NCI-H187 treated with DMSO at 0.1 percent for 48 hours (cell line): ENCODE data around the gene SLC44A5.
"Not testable (repeated sequence)": the region's sequence is repeated elsewhere in the genome, so short reads cannot be mapped to it uniquely, and the experiment has no call there.

Experiments
- DNase-seq: peaks from one replicate; lab custom pipeline; 2025; lab: John Stamatoyannopoulos, UW

Gene SLC44A5

DNA sequence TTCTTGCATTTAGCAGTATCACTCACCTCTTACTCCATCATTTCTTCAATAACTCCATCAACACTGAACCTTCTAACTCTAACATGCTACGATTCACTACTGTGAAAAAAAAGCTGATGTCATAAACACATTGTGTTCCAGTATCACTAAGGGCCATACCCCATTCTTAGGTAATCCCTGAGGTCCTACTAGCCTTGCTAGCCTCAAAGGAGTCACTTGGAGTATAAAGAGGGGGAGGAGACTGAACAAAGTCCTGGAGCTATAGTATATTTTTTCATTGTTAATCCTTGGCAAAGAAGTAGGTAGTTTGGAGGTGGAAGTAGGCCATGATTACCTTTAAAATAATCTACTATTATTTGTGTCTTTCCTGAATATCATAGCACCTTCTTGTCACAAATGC lies at the start of gene SLC44A5:
Gene SLC44A5 (minus strand): TSS at position 101 of the 400 bp plus-strand sequence. CDS start 69,667 bp downstream, outside the sequence.
- no peak for DNase-seq

DNA sequence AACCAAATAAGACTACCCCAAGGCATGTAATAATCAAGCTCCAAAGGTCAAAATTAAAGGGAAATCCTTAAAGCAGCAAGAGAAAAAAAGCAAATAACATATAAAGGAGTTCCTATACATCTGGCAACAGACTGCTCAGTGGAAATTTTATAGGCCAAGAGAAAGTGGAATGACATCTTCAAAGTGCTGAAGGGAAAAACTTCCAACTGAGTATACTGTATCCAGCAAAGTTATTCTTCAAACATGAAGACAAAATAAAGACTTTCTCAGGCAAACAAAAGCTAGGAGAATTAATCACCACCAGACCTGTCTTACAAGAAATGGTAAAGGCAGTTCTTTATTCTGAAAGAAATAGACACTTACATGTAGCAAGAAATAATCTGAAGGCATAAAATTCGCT lies 45.0 kb upstream of the SLC44A5 start:
- no peak for DNase-seq

DNA sequence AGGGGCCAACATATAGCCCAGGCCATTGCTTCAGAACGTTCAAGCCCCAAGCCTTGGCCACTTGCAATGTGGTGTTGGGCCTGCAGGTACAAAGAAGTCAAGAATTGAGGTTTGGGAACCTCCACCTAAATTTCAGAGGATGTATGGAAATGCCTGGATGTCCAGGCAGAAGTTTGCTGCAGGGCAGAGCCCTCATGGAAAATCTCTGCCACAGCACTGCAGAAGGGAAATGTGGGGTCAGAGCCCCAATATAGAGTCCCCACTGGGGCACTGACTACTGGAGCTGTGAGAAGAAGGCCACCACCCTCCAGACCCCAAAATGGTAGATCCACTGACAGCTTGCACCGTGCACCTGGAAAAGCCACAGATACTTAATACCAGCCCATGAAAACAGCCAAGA lies 36.3 kb upstream of the SLC44A5 start:
- DNase-seq: not testable (repeated sequence)

DNA sequence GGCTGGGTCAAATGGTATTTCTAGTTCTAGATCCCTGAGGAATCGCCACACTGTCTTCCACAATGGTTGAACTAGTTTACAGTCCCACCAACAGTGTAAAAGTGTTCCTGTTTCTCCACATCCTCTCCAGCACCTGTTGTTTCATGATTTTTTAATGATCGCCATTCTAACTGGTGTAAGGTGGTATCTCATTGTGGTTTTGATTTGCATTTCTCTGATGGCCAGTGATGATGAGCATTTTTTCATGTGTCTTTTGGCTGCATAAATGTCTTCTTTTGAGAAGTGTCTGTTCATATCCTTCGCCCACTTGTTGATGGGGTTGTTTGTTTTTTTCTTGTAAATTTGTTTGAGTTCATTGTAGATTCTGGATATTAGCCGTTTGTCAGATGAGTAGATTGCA lies 34.2 kb upstream of the SLC44A5 start:
- not testable (repeated sequence) for DNase-seq

DNA sequence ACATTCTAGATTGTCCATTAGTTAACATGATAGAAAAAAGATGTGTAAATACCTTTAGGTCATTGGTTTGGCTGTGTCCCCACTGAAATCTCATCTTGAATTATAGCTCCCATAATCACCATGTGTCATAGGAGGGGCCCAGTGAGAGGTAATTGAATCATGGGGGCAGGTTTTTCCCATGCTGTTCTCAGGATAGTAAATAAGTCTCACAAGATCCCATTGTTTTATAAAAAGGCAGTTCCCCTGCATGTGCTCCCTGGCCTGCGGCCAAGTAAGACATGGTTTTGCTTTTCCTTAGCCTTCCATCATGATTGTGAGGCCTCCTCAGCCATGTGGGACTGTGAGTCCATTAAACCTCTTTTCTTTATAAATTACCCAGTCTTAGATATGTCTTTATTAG lies 32.5 kb upstream of the SLC44A5 start:
- DNase-seq: no peak

DNA sequence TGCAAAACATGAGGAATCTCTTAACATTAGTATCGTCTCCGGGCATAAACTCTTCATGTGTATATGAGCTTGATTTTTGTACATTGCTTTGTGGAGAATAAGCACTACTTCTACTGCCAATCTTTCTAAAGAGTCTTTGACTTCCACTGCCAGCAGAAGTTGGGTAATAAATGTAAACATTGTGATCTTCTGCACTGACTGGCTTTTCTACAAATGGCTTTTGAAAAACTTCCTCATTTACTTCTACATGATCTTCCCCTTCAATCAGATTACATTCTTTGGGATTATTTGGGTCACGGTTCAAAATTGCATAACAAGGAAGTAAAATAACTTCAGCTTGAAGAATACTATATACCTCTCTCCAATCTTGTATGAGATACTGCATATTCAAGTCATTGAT lies 30.4 kb upstream of the SLC44A5 start:
- no peak for DNase-seq

DNA sequence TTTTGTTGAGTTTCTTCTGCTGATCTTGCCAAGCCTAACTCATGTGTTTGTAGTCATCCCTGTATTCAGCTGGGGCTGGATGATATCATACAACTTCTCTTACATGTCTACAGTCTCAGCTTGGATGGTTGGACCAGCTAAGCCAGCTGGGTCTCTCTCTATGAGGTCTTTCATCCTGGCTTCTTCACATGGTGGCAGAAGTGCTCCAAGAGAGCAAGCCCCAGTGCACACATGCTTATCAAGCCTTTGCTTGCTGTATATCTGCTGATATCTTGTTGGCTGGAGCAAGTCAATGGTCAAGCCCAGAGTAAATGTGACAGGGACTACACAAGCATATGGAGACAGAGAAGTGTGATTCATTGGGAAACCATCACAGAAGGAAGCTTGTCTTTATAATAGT lies 29.2 kb upstream of the SLC44A5 start:
- DNase-seq: no peak

DNA sequence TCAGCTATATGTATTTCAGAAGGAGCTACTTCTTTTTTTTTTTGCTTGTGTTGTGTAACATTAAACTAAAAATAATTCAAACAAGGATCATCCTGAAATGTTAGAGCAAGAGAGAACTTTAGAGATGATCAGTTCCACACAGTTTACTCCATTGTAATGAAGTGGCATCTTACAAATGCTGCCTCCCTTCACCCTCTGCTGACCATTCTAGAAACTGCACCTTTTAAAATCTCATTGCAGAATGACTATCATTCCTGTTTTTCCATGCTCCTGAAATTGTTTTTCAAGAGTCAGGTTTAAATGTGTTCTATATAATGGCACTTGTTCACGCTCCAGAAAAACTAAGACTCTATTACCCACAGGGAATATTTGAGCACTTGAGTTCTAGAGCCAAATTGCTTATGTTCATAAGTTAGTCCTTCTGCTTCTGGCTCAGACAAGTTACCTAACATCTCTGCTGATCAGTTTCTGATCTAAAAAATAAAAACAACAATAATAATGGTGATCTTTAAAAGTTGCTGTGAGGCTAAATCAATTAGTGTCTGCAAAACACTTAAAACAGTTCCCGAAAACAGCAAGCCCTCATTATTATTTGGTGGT lies 21.5 kb upstream of the SLC44A5 start:
- DNase-seq: no peak

DNA sequence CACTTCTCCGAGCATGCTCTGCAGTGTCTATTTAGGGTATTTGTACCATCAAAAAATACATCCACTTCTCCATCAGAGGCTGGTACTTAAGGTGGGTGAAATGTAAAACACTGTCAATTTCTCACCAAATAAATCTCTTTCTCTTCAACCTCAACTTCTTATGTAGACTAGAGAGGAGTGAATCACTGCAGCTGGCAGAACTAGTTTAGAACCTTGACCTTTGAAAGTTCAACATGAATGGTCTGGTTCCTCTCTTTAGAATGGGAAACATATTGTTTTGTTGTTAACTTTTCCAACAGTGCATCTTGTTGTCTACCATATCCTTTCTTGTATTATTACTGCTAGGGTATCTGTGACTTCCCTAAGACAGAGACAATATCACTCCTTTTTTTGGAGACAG lies 20.1 kb upstream of the SLC44A5 start:
- no peak for DNase-seq

DNA sequence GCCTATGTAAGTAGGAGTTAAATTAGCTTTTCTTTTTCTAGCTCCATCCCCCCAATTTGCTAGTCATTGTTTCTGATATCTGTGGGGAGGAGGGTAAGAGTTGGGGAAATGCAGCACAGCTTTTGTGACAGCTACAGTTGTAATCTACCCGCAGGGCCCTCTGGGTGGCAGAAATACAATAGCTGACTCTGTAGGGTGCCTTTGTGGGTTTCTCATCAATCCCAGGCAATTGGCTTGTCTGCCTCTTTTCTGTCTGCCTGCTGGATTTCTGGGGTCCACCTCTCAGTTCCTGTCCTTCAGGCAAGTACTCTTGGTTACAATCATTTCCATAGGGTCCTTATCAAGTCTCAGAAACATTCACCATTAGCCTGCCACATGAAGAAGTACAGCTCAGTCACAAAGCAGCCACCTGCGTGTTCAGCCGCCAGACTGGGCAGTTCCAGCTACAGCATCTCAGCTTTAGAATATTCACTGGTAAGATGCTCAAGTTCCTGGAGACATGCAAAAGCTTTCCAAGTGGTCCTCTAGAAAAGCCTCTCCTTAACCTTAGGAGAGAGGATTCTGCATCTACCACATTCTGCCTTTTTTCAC lies 19.2 kb upstream of the SLC44A5 start:
- no peak for DNase-seq

DNA sequence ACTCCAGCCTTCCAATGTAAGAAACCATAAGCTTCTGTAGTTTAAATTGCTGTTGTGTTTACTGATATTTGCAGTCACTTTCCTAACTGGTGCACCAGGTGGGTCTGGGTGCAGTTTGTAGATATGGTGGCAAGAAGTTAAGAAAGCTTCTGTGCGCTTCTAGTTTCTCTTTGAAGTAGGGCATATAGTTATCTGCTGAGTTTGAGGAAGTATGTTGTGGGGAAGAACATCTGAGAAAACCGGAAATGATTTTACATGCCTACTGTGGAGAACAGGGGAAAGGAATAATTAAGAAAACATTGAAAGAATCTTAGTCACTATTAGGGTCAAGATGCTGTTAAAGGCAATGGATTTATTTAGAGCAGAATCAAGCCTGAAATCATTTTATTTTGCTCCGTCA lies 14.9 kb upstream of the SLC44A5 start:
- DNase-seq: no peak

DNA sequence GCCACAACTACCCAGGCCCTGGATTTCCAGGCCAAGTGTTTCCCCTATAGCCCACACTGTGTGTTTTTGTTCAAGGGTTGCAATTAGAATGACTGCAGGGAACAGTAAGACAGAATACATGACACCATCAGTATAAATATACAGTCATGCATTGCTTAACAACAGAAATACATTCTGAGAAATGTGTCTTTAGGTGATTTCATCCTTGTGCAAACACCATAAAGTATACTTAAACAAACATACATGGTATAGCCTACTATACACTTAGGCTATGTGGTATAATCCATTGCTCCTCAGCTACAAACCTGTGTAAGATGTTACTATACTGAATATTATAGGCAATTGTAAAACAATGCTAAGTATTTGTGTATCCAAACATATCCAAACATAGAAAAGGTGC lies 7.5 kb upstream of the SLC44A5 start:
- no peak for DNase-seq

DNA sequence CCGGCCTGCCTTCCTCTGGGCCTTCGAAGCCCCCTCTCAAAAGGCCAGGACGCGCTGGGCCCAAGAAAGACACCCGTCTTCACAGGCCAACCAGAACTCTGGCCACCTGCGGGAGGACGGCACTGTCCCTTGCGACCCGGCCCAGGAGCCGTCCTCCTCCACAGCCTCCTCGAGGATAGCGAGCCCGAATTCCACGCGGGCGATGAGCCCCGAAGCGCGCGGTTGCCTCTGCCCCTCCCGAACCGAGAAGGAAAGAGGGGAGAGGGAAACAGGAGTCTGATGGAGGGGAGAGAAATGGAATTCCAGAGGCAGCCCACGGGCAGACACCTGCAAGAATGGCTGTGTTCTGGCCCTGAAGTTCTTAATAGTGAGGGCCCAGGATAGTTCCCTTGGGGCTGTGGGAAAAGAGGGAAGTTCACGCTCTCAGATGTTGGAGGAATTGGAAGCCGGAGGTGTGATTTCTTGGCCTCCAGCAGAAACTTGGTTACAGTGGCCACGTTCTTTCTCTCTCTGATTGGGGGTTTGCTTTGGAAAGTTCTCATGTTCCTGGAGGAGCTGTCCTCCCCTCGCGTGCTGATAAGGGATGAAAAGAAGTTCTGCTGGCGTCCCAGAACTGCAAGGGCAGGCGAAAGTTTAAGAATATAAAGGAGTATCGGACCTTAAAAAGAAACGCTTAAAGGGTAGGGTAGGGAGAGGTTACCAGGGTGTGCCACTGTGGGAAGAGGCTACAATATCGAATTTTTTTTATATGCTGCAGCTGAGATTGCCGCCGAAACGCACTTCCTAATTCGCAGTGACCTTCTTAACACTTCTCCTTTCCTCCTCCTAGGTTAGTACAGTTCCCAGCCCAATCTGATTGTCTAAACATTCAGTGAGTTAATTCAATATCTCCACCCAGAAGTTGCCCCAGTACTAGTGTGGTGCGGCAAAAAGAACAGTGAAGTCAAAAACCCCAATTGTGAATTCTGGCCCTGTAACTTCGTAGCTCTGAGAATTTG lies 5.8 kb upstream of the SLC44A5 start:
- DNase-seq: no peak

DNA sequence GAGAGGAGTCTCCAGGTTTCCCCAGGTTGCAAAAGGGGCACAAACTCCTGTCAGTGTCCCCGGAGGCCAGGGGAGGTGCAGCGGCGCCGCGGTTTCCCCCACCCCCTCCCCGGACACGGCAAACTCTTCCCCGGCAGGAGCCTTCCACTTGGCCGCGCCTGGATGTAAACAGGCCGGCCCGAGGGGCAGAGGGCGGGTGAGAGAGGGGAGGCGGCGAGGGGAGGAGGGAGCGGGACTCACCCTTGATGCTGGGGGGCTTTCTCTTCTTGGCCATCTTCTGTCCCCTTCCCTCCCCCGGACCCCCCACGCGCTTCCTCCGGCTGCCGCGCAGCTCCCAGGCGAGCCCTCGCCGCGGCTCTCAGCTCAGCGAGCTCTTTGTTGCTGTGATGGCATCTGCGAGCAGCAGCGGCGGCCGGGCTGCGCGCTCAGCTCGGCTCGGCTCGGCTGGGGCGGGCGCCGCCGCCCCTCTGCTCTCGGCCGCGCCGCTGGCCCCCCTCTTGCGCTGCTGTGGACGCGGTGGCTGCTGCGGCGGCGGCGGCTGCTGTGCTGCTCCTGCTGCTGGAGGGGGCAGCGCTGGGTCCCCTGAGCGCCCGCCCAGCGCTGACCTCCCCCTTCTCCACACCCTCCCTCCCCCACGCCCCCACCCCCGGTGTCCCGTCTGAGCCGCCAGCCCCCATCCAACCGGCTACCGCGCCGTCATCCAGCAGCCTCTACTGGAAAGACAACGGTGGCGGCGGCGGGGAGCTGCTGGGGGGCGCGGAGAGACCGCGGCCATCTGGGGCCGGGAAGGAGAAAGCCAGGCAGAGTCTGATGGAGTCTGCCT lies 4.9 kb upstream of the SLC44A5 start:
- no peak for DNase-seq

DNA sequence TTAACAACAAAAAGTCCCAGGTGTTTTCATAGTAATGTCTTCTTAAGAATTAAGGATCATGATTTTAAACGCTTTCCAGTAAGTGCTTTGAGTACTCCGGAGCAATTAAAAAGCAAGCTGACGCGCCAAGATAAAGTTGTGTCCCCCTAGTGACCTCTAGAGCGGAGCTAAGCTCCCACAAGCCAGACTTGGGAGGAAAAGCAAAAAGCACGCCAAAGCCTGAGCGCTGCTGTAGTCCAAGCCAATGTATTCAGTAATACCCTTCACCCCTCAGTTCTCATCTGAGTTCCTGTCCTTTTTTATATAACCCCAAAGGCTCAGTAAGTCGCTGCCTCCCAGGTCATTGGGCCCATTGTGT lies 3.5 kb upstream of the SLC44A5 start:
- DNase-seq: no peak

DNA sequence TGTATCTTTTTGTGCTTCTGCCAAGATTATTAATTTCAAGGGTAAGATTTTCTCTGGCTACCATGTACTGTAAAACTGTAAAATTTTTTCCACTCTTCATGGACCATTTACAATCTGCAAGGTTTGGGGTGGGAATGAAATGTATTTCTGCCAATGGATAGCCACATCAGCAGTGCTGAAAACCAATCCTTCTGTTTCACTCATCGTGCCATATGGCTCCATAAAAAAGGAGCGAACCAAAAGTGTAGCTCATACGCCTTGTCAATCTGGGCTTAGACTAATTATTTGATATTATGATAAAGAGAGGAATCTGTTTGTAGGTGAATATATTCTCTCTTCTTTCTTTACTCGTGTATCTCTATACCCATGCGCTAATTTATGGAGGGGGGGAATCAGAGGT lies 3.0 kb upstream of the SLC44A5 start:
- no peak for DNase-seq

DNA sequence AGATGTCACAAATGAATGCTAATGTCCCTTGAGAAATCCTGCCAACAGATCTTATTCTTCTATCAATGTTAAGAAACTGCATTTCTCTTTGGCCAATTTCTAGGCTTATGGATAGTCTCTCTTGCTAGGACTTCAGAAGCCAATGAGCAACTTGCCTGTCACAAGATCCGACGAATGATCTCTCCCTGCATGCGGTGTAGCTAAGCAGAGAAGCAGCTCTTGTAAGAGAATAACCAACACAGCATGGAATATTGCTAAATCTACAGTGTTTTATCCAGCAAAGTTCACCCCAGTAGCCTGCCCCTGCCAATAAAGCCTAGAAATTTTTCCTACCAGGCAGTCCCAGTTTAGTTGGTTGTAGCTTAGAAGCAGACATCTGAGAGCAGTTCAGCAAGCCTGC lies 2.1 kb upstream of the SLC44A5 start:
- no peak for DNase-seq

DNA sequence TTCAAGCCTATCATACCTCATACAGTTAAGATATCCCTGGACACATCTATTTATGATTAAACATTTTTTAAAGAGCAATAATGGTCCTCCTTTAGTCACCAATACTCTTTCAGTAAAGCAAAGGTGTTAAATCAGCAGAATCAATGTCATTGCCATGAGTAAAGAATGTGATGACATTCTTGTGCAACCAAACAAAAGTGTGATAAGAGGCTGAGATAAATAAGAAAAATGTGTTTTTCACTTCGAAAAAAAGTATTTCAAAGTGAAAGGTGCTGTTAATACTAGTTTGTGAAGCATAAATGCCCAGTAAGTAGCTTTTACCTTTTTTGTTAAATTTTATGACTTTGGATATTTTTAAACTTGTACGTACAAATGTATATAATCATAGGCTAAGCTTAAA lies 8.4 kb downstream of the SLC44A5 start:
- no peak for DNase-seq

DNA sequence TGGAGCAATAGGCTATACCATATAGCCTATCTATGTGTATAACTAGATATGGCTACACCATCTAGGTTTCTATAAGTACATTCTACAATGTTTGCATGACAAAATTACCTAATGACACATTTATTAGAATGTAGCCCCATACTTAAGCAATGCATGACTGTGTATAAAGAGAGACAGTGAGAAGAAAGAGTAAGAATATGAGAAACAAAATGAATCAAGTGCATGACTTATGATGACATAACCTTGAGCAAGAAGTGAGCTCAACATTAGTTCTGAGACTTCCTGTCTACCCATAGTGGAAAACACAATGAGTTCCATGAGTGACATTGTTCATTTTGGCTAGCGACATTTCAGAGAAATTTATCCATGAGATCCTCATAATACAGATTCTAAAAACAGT lies 10.1 kb downstream of the SLC44A5 start:
- DNase-seq: no peak

DNA sequence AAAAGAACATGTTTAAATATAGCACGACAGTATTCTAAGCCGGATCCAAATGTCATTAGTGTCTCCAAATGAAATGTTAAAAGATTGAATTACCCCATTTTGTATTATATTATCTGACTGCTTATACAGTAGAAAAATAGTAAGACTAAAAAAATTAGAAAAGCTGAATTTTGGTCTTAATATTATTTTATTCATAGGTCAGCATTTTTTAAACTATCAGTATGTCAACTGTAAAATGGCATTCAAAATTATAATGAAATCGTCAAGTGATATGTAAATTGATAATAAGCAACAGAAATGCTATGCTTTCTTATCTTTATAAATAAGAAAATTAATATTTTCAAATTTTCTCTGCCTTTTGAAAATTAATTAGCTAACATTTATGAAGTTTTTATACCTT lies 16.6 kb downstream of the SLC44A5 start:
- no peak for DNase-seq

DNA sequence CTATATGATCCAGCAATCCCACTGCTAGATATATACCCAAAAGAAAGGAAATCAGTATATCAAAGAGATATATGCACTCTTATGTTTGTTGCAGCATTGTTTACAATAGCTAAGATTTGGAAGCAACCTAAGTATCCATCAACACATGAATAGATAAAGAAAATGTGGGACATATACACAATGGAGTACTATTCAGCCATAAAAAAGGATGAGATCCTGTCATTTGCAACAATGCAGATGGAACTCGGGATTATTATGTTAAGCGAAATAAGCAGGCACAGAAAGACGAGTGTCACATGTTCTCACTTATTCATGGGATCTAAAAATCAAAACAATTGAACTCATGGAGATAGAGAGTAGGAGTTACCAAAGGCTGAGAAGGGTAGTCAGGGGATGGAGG lies 17.5 kb downstream of the SLC44A5 start:
- not testable (repeated sequence) for DNase-seq

DNA sequence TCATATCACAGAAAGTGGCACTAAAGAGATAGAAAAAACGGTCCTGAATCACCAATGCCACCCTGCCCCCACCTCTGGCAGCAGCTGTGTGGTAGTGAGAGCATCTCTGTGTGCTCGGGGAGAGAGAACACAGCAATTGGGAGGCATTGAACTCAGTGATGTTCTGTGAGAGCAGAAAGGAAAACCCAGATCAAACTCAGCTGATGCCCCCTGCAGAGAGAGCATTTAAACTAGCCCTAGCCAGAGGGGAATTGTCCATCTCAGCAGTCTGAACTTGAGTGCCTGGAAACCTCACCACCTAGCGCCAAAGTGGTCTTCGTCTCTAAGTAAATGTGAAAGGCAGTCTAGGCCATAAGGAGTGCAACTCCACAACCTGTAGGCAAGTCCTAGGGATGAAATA lies 21.3 kb downstream of the SLC44A5 start:
- no peak for DNase-seq
